Measurements from ENCODE around the gene PRKAG2.
"Not testable (repeated sequence)": the region's sequence is repeated elsewhere in the genome, so short reads cannot be mapped to it uniquely, and the experiment has no call there.

The PRKAG2 gene

DNA sequence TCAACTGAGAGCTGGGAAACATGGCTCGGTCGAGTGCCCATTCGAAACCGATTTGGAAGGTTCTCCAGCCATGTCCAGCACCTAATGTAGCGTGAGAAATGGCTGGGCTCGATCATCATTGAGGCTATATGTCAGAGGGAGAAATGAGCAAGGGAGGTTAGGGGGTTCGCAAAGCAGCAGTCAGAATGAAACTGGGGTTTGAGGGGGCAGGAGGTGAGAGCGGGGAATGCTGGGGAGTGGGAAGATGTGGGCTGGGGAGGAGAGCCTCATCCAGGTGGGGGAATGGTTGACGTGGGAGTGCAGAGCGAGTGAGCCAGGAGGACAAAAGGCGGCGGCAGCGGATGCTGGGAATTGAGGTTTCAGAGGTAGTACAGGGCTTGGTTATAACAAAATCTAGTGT, 44.5 kb upstream of the PRKAG2 start:
- TF ChIP-seq CTCF (conservative IDR thresholded peaks at IDR 0.05): no peak
- peak overlapping the region; percentile 97; the same call in 1 of the 2 replicates for H3K27ac ChIP-seq

- H3K27ac ChIP-seq: peak overlapping the region; percentile 93; the same call in 1 of the 2 replicates
- TF ChIP-seq CTCF (conservative IDR thresholded peaks at IDR 0.05): no peak
Measured at GRCh38 chr7:151920488-151920887, 43.6 kb upstream of the PRKAG2 start.

GRCh38 chr7:151919595-151919994, 42.7 kb upstream of the PRKAG2 start:
- H3K27ac ChIP-seq: peak overlapping the region; percentile 93
- TF ChIP-seq CTCF (conservative IDR thresholded peaks at IDR 0.05): no peak

GRCh38 chr7:151918510-151918843, 41.6 kb upstream of the PRKAG2 start:
- no peak for TF ChIP-seq CTCF (conservative IDR thresholded peaks at IDR 0.05)
- peak overlapping the region; percentile 93 for H3K27ac ChIP-seq

GRCh38 chr7:151917791-151918509, 41.0 kb upstream of the PRKAG2 start:
- peak overlapping the region; percentile 93 for H3K27ac ChIP-seq
- TF ChIP-seq CTCF (conservative IDR thresholded peaks at IDR 0.05): no peak

- H3K27ac ChIP-seq: no peak overlapping the region
- no peak for TF ChIP-seq CTCF (conservative IDR thresholded peaks at IDR 0.05)
Measured at GRCh38 chr7:151914051-151914450, 37.1 kb upstream of the PRKAG2 start.

DNA sequence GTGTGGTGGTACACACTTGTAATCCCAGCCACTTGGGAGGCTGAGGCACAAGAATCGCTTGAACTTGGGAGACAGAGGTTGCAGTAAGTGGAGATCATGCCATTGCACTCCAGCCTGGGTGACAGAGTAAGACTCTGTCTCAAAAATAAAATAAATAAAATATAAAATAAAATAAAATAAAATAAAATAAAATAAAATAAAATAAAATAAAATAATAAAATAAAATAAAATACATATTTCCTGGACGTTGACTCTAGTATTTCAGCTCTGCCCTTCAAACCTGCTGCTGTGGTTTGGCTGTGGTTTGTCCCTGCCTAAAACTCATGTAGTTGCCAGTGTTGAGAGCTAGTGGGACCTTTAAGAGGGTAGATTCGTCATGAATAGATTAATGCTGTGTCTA, 33.7 kb upstream of the PRKAG2 start:
- not testable (repeated sequence) for H3K27ac ChIP-seq

- not testable (repeated sequence) for H3K27ac ChIP-seq
Measured at GRCh38 chr7:151907115-151907514, 30.2 kb upstream of the PRKAG2 start.

DNA sequence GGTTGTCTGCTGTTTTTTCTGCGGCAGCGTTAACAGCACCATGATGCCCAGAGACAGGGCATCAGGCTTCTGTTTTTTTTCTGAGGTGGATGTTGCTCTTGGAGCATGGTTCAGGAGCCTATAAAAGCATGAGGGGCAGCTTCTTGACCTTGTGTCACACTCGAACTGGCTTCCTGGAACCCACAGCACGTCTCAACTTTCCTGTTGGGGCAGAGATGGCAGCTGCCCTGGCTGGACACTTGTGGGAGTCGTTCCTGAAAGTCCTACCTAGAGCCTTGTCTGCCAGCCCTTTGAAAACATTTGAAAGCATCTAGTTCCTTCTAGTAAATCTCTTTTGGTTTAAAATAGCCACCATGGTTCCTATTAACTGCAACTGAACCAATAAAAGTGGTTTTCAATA, 28.9 kb upstream of the PRKAG2 start:
- H3K27ac ChIP-seq: no peak overlapping the region
- no peak for TF ChIP-seq CTCF (conservative IDR thresholded peaks at IDR 0.05)

Measured in VCaP (cell line).